Breast epithelium (tissue), 4 donors: ENCODE data around the gene CLIP2. TPM values are rescaled to one million over a fixed set of nuclear protein-coding genes. Genes with fewer than 3 reads are reported as not detected.
"Not testable (repeated sequence)": the region's sequence is repeated elsewhere in the genome, so short reads cannot be mapped to it uniquely, and the experiment has no call there.

Source experiments
- DNase-seq, 2 donors: peaks; one replicate each; pipeline ENCODE4 v3.0.0-alpha.2; 2019; ENCODE audit warnings: low spot score in 2 of 2
- H3K27ac ChIP-seq, 2 donors: fragments of 200-600 bp; sonication (generic) in 1 of 2; one replicate each; pipeline ENCODE4 v1.5.1; 2016 to 2019; ENCODE audit warnings: mild to moderate bottlenecking in 1 of 2
- H3K27me3 ChIP-seq, 2 donors: fragments of 200-600 bp; sonication (generic) in 1 of 2; one replicate each; pipeline versions ENCODE4 v1.5.1 to v1.6.0; 2017 to 2019; ENCODE audit warnings: control low read depth in 1 of 2, mild to moderate bottlenecking in 1 of 2
- H3K36me3 ChIP-seq: fragments of 200-600 bp; one replicate; pipeline ENCODE4 v1.5.1; 2019
- H3K4me1 ChIP-seq, 2 donors: fragments of 200-600 bp; sonication (generic); one replicate each; pipeline ENCODE4 v1.5.1; 2016 to 2019; ENCODE audit warnings: control low read depth in 1 of 2
- H3K4me3 ChIP-seq, 3 donors: fragments of 200-600 bp; sonication (generic); 1 replicate in 2 of 3; 2 replicates in 1 of 3; pipeline ENCODE4 v1.5.1; 2016 to 2019; ENCODE audit warnings: mild to moderate bottlenecking in 3 of 3, moderate library complexity in 2 of 3
- H3K9me3 ChIP-seq, 2 donors: fragments of 200-600 bp; sonication (generic) in 1 of 2; one replicate each; pipeline ENCODE4 v1.5.1; 2016 to 2019; ENCODE audit warnings: control low read depth in 1 of 2
- POLR2A ChIP-seq: fragments of 450-650 bp; IDR thresholded peaks from one replicate; pipeline ENCODE4 v1.6.1; 2016; ENCODE audit warnings: antibody characterized with exemption, mild to moderate bottlenecking, moderate library complexity
- POLR2AphosphoS5 ChIP-seq, 3 donors: sonication (generic); formaldehyde crosslinking; IDR thresholded peaks; one replicate each; pipeline ENCODE4 v1.6.1; 2017; ENCODE audit warnings: antibody characterized with exemption in 3 of 3
- intact Hi-C: fragments of 100-400 bp; cut with DNase I; formaldehyde crosslinking; loops from one replicate; pipeline ENCODE4 v1.15.1; 2023; ENCODE audit warnings: low total_unique reads
- total RNA-seq, 3 donors: library from RNA; depleted of rRNA; stranded (reverse); fragments of >200 nt; gene quantifications; one replicate each; pipeline ENCODE4 v1.1.0, GENCODE V29; 2016
- TF ChIP-seq, protein P1 (sequence below), 3 donors: fragments of 450-650 bp; IDR thresholded peaks; one replicate each; pipeline ENCODE4 v1.5.1; 2016 to 2017; ENCODE audit warnings: antibody characterized with exemption in 3 of 3, mild to moderate bottlenecking in 3 of 3, moderate library complexity in 3 of 3

CLIP2 gene
- total RNA-seq, 3 donors from 2014 or later: 7.3 to 20.3 (median 13.0) TPM

DNA sequence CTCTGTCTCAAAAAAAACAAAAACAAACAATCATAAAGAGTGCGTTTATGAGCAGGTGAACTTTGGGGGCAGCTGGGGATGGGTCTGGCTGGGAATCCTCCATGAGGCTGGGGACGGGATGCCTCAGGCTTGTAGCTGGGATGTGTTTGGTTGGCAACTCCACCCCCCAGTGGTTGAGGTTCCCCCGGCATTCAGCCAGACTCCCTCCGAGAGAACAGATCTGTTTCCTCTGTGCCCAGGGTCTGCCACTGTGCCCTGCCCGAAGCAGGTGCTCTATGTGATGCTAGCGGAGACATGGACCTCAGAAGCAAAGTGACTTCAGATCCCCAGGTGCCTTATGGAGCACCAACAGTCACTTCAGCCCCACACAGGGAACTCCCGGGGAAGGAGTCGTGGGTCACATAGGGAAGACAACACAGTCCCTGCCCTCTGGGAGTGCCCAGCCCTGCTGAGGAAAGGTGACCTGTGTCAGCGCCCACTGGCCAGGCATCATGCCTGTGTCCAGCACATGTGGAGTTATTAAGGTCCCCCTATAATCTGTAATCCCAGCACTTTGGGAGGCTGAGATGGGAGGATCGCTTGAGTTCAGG, 135.2 kb downstream of the CLIP2 start:
- intact Hi-C loops: no loop called here
- H3K9me3 ChIP-seq: no peaks in the 10 kb centered on the region
- TF ChIP-seq POLR2AphosphoS5 (IDR thresholded peaks at IDR 0.05): no peak
- no peaks in the 10 kb centered on the region for H3K36me3 ChIP-seq
- no peak overlapping the region for H3K27ac ChIP-seq
- no peaks in the 10 kb centered on the region for H3K4me1 ChIP-seq
- H3K27me3 ChIP-seq: no peaks in the 10 kb centered on the region
- no peak for DNase-seq
- H3K4me3 ChIP-seq: no peak overlapping the region

DNA sequence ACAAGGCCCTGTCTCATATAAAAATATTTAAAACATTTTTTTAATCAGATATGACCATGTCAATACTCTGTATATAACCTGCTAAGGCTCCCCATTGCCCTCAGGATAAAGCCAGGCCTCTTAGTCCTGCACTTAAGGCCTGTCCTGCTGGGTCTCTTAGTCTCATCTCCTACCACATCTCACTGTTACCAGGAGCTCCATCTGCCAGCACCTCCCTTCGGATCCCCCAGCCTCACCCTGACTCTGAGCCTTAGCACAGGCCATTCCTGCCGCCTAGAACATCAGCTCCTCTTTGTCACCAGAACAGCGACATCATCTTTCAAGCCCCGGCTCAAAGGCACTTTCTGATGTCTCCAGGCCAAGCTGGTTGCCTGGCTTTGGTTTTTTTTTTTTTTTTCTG, 138.8 kb downstream of the CLIP2 start:
- intact Hi-C loops: no loop called here
- no peak for DNase-seq
- H3K4me1 ChIP-seq: no peaks in the 10 kb centered on the region

DNA sequence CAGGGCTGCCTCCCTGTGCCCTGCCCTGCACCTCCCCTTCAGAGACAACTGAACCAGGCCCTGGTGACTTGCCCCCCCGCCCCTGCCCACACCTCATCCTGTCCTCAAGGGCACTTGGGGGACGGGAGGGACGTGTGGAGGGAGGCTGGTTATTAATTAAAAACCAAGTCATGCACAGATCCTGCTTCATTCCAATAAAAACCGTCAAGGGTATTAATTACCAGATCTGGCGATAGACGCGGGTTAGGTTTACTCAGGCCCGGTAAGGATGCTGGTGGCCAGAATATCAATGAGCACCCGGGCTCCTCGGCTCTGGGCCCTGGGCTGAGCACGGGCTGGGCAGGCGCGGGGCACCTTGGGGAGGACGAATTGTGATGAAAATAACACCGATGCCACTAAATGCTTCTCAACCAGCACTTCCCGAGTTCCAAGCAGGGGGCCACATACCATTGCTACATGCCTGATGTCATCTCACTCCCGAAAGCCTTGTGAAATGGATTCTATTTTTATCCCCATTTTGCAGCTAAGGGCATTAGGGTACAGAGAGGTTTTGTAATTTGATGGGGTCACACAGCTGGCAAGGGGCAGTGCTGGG, 140.0 kb downstream of the CLIP2 start:
- H3K4me1 ChIP-seq: no peaks in the 10 kb centered on the region
- no peak for DNase-seq
- TF ChIP-seq, protein P1, sequence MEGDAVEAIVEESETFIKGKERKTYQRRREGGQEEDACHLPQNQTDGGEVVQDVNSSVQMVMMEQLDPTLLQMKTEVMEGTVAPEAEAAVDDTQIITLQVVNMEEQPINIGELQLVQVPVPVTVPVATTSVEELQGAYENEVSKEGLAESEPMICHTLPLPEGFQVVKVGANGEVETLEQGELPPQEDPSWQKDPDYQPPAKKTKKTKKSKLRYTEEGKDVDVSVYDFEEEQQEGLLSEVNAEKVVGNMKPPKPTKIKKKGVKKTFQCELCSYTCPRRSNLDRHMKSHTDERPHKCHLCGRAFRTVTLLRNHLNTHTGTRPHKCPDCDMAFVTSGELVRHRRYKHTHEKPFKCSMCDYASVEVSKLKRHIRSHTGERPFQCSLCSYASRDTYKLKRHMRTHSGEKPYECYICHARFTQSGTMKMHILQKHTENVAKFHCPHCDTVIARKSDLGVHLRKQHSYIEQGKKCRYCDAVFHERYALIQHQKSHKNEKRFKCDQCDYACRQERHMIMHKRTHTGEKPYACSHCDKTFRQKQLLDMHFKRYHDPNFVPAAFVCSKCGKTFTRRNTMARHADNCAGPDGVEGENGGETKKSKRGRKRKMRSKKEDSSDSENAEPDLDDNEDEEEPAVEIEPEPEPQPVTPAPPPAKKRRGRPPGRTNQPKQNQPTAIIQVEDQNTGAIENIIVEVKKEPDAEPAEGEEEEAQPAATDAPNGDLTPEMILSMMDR (IDR thresholded peaks at IDR 0.05): no peak
- no peak for TF ChIP-seq POLR2AphosphoS5 (IDR thresholded peaks at IDR 0.05)
- TF ChIP-seq POLR2A: no peak
- no peaks in the 10 kb centered on the region for H3K36me3 ChIP-seq
- H3K27ac ChIP-seq: no peak overlapping the region
- H3K27me3 ChIP-seq: no peaks in the 10 kb centered on the region
- H3K4me3 ChIP-seq: no peak overlapping the region
- H3K9me3 ChIP-seq: no peaks in the 10 kb centered on the region
- intact Hi-C loops: no loop called here

More for the DNA sequence above, 138.8 kb downstream of the CLIP2 start:
- no peak overlapping the region for H3K4me3 ChIP-seq
- TF ChIP-seq POLR2A (no peak), POLR2AphosphoS5 (IDR thresholded peaks at IDR 0.05) (no peak)
- TF ChIP-seq, protein P1 (IDR thresholded peaks at IDR 0.05): no peak
- H3K27me3 ChIP-seq: no peaks in the 10 kb centered on the region
- no peaks in the 10 kb centered on the region for H3K9me3 ChIP-seq
- no peak overlapping the region for H3K27ac ChIP-seq
- H3K36me3 ChIP-seq: no peaks in the 10 kb centered on the region

DNA sequence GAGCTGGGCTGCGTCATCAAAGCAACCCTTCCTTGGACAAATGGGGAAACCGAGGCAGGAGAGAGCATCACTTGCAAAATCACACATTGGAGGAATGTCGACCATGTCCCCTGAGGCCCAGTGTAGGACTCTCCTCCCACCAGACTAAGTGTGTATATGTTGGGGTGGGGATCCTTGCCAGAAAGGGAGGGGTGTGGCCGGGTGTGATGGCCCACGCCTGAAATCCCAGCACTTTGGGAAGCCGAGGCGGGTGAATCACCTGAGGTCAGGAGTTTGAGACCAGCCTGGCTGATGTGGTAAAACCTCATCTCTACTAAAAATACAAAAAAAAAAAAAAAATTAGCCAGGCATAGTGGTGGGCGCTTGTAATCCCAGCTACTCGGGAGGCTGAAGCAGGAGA, 141.2 kb downstream of the CLIP2 start:
- H3K27me3 ChIP-seq, intact Hi-C loops, H3K36me3 ChIP-seq, DNase-seq, H3K9me3 ChIP-seq, H3K27ac ChIP-seq, H3K4me1 ChIP-seq, H3K4me3 ChIP-seq: not testable (repeated sequence)

DNA sequence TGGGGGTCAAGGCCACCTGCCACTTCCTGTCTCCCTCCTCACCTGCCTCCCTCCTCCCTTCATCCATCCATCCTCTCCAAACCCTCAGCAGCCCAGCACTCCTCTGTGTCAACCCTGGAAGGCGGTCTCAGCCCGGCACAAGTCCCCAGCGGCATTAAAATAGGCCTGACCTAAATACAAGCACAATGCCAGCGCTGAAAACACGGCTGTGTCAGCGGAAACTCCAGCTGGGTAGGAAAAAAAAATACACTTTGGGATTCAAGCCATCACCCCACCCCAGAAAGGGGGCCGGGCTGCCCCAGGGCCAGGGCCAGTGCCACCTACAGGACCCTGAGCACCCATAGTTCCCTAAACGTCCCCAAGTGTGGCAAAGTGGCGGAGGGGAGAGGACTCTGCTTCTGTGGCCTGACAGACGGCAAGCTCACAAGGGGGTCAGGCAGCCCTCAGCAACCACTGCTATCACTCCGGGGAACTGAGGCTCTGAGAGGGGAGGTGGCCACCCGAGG, 141.8 kb downstream of the CLIP2 start:
- H3K4me1 ChIP-seq: no peaks in the 10 kb centered on the region
- TF ChIP-seq POLR2A (no peak), POLR2AphosphoS5 (IDR thresholded peaks at IDR 0.05) (no peak)
- TF ChIP-seq, protein P1 (IDR thresholded peaks at IDR 0.05): no peak
- H3K4me3 ChIP-seq: no peak overlapping the region
- no peaks in the 10 kb centered on the region for H3K36me3 ChIP-seq
- intact Hi-C loops: no loop called here
- H3K27ac ChIP-seq: no peak overlapping the region
- H3K27me3 ChIP-seq: no peaks in the 10 kb centered on the region
- no peaks in the 10 kb centered on the region for H3K9me3 ChIP-seq
- DNase-seq: no peak

DNA sequence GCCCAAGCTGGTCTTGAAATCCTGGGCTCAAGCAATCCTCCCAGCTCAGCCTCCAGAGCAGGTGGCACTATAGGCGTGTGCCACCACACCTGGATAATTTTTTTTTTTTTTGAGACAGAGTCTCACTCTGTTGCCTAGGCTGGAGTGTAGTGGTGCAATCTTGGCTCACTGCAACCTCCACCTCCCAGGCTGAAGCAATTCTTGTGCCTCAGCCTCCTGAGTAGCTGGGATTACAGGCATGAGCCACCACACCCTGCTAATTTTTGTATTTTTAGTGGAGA, 148.0 kb downstream of the CLIP2 start:
- H3K4me3 ChIP-seq, H3K27me3 ChIP-seq, H3K27ac ChIP-seq, H3K36me3 ChIP-seq, H3K4me1 ChIP-seq, H3K9me3 ChIP-seq, intact Hi-C loops, DNase-seq: not testable (repeated sequence)
